Hippocampal formation (tissue), 2 donors: Measurements from ENCODE around the gene MRPL17.

Experiments used
- DNase-seq, 2 donors: peaks; one replicate each; lab custom pipeline; 2025; lab: John Stamatoyannopoulos, UW

The MRPL17 gene

DNA sequence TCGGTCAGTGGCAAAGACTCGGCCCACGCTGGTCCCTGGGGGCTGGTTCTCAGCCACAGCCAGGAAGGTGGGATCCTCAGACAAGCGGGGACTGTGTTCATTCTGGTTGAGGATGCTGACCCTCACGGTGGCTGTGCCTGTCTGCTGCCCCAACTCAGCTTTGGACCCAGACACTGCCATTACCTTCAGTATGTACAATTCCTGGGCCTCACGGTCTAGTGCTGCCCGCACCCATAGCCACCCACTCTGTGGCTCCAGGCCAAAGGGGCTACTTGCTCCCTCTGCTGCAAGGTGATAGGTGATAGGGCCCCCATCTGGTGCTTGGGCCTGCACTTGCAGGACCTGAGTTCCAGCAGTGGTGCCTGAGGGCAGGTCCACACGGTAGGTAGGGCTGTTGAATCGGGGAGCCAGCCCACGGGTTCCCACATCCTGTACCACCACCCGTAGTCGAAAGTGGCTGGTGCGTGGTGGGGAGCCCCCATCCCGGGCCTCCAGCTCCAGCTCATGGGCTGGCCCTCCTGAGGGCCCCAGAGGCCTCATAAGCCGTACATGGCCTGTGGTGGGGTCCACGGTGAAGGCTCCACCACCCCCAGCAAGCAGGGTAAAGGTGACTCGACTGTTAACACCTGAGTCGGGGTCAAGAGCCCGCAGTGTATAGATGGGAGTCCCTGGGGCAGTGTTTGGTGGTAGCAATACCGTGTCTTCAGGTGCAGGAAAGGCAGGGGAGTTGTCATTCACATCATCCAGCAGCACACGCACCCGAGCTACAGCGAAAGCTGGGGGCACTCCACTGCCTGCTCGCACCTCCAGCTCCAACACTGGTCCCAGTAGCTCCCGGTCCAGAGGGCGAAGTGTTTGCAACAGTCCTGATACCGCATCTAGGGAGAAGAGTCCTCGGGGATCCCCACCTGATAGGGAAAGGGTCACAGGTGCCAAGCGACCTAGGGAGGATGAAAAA lies 50.7 kb downstream of the MRPL17 start:
- no peak for DNase-seq

DNA sequence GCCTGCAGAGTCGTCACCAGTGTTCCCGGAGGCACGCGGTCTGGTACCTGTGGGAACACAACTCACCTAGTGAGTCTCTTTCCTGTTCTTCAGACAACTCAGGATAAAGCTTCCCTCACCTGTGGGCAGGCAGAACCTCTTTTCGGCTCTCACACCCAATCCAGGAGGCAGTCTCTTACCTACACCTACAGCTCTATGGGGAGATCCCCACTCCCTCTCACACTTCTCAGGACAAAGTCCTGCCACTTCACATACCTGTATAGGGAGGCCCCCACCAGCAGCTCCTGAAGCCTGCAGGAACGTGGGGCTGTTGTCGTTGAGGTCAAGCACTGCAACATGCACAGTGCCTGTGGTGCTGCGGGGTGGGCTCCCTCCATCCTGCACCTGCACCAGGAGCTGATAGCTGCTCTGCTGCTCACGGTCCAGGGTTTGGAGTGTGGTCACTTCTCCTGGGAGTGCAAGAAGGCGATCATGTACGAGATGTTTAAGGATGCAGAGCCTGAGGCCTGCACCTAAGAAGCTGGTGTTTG lies 51.7 kb downstream of the MRPL17 start:
- DNase-seq: no peak

DNA sequence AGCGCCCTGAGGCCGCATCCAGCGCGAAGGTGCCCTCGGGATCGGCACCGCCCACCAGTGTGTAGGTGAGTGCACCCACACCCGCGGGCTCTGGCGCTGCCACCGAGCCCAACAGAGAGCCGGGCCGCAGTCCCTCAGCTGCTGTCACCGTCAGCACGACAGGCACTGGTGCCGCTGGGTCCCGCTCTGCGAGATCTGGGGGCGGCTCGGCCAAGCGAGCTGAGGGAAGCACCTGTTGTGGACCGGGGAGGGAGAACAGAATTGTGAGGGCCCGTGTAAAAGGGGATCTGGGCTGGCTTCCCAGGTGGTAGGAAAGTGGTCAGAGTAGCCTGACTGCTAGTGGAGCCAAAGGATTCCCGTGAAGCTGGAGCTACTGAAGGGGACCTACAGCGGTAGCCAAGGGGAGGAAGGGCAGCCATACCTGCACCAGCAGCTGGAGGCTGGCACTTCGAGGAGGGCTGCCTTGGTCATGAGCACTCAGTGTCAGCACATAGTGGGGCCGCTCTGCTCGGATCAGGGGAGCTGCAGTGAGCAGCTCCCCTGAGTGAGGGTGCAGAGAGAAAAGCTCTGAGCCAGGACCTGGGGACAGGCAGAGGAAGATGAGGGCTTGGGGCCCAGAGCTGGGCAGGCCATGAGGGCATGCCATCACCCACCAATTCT lies 52.4 kb downstream of the MRPL17 start:
- no peak for DNase-seq
